GM19023 (cell line): ENCODE results near the gene POU2AF3.

Experiments
- ATAC-seq: cut with Tn5 transposase; IDR thresholded peaks from one replicate; pipeline ENCODE4 v1.9.1; 2021; ENCODE audit warnings: mild to moderate bottlenecking, moderate library complexity; ENCODE audit not compliant: unreplicated experiment

The POU2AF3 gene

DNA sequence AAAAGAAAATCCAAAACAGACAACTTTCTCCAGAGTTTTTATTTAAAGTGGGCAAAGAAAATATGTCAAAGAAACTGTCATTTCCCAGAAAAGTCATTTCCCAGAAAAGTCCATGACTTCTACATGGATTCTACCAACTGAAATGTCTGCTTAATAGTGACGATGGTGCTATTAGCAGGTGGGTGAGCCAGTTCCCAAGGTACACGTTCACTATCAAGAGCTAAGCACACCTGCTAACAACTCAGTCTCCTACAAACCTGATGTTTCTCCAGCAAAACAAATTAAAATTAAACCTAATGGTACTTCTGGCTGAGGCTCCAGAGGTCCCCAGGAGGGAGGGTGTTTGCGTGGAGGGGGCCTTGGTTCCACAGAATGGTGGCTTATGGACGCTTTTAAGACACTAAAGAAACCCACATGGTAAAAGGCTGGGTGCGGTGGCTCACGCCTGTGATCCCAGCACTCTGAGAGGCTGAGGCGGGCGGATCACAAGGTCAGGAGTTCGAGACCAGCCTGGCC, 53.9 kb downstream of the POU2AF3 start:
- ATAC-seq, result no peak

DNA sequence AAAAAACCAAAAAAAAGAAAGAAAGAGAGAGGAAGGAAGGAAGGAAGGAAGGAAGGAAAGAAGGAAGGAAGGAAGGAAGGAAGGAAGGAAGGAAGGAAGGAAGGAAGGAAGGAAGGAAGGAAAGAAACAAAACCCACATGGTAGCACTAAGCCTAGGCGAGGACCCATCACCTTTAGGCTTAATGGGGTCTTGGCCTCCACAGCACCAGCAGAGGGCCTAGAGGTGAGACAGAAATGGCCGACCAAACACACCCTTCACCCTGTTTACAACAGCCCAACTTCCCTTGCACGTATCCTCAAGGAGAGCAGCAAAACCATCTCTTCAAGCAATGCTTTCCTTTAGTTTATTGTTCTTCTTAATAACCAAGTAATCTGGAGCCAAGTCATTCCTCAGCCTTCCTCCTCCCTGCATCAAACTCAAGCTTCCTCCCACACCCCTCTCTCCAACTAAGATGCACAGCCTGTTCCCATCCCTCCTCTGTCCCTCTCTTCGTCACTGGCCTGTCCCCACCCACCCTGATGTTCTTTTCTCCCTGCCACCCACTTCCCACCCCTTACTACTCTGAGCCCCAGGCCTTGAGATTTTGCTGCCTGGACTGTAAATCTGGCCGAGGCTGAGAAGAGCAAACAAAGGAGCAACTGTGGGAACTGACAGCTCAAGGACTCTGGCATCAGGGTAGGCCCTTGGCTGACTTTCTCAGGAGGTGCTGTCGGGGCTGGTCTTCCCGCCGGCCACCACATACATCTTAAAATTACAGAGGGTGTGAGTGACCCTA, 54.8 kb downstream of the POU2AF3 start:
- no peak for ATAC-seq

DNA sequence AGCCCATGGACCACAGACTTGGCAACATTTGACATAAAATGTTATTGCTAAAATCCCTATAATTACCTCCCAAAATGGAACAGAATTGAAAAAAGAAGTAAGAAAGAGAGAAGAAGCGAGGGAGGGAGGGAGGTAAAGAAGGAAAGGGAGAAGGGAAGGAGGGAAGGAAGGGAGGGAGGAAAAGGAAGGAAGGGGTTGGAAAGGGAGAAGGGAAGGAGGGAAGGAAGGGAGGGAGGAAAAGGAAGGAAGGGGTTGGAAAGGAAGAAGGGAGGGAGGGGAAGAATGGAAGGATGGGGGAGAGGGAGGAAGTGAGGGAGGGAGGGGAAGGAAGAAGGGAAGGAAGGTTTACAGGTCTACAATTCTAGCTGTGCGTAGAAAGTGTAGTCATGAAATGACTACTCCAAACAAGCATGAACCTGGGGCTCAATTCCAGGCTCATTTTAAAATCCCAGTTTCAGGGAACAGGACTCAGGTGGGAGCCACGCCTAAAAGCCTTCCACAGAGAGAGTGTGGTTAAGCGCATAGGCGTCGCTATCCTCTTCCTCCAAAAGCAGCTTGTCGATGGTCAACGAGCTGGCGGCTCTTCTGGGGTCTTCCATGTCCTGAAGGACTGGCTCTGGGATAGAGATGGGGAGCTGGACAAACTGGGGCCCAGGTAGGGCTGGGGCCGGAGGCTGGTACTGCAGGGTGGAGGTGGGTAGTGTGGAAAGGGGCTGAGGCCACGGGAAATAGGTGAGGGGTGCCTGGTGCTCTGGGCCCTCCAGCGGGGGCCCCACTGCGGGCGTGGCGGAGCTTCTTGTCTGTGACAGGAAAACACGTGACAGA, 55.6 kb downstream of the POU2AF3 start:
- no peak for ATAC-seq

DNA sequence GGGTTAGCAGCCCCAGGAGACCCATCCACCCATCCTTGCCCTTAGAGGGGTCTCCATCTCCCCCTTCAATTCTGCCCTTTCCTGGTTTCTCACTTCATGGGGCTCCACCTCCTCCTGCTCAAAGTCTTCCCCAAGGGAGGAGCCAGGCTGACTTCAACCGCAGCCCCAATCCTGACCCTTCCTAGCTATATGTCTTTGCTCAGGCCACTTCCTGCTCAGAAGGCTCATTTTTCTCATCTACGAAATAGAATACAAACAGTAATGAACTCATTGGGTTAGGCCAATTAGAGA, 56.2 kb downstream of the POU2AF3 start:
- no peak for ATAC-seq

DNA sequence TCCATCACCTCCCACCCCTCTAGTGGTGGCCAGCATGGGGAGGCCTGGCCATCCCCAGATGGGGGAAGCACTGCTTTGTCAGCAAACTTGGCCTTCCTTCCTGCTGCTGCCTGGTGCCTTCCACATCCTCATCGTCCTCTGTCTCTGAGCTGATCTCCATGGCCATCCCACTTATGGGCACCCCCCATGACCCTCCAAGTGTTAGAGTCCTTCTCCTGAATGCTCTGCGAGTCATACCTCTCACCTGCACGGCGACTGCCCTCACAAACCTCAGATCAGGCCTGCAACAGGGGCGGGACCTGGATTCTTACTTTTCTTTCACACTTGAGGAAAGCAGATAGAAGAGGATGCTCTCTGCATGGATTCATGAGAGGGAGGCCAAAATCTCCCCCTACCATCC, 56.8 kb downstream of the POU2AF3 start:
- no peak for ATAC-seq

DNA sequence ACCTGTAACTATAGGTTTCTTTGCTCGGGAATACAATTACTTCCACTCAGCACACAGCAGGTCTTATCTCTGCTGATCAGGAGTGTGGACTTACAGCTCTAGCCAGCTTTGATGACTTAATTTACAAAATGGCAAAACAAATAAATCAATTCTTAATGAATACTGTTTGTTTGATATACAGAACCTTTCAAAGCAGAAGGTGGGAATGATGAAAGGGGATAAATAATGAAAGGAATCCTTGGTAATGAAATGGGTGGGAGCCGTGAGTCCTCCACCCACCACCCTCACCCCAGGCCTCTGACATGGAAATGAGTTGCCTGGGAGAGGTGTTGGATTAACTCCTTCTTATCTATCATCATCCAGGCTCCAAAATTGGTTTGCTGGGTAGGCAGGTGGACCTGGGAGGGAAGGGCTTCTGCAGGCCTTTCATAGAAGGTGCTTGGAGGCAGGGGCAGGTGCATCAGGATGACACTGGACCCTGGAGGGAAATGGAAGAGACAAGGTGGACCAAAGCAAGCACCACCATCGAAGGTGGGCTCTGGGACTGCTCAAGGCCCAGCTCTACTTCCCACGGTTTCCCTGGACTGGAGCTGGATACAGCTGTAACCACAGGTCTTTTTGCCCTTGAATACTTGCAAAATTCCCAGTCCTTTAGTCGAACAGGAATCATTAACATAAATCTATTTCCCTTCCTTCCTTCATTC, 57.8 kb downstream of the POU2AF3 start:
- no peak for ATAC-seq

DNA sequence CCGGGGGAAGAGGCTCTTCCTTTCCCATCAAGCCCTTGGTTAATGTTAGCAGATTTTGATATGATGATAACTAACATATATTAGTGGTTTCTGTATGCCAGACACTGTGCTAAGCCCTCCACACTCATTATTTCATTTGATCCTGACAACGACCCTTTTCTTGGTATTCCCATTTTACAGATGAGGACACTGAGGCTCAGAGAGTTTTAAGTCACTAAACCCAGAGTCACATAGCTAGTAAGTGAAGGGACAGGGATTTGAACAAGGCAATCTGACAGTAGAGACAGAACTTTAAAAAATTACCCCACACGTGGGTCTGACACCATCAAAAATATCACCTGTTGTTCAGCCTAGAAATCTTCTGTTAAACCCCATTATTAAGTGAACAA, 58.3 kb downstream of the POU2AF3 start:
- ATAC-seq, result no peak

DNA sequence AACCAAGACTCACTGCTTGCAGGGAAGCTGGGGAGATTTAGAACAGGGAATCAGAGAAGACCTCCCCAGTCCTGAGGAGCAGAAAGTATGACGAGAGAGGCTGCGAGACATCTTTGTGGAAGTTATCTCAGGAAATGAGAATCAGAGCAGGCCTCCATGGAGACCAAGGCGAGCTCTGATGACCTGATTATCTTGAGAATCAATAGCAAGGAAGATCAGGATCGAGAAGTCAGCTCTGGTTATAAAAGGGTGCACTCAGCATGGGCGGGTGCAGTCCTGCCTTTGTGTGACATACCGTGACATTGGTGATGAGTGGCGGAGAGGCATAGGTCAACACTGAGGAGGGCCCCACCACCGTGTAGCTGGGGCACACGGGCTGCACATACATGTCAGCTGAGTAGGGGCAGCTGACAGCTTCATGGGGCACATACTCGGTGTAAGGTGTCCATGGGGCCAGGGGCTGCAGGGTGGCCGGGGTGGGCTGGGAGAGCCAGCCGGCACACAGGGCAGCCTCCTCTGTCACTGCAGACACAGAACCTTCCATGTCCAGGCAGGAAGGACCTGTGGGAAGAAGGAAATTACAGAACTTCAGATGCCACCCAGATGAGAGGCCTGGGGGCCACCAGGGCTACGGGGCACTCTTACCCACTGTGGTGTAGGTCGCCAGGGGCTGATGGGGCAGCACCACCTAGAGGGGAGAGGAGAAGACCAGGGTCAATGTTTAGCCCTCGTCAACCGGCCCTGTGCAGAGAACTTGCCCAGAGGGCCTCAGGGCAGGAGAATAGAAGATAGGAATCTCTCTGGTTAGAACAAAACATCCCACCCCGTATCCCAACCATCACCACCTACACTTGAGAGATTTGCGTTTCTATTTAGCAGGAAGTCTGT, 59.0 kb downstream of the POU2AF3 start:
- no peak for ATAC-seq
